Activated CD8-positive, alpha-beta memory T cell treated with anti-CD3 and anti-CD28 coated beads for 36 hours (primary cell): ENCODE measurements around the gene RNF227. TPM values are rescaled to one million over a fixed set of nuclear protein-coding genes. Genes with fewer than 3 reads are reported as not detected.

Experiments used
- CTCF ChIA-PET: fragments of 350-600 bp; sonication (Branson Sonifier 250); formaldehyde crosslinking; loops from one replicate; lab custom pipeline; 2021; ENCODE audit warnings: antibody characterized with exemption; lab: Charles Lee
- POLR2A ChIA-PET: fragments of 350-600 bp; sonication (Branson Sonifier 250); formaldehyde crosslinking; loops from one replicate; lab custom pipeline; 2021; ENCODE audit warnings: antibody characterized with exemption; lab: Charles Lee
- total RNA-seq, 2 experiments: library from RNA; stranded (reverse); gene quantifications; one replicate each; pipeline ENCODE4 v1.2.3, GENCODE V29; 2021

RNF227 gene
- total RNA-seq, 2 experiments from 2014 or later = 4.4 to 4.5 TPM

- ChIA-PET POLR2A (interaction anchor here (0.7 to 2.8 kb wide), 6 partner anchors 11 to 109 kb away, joined by 3 to 15 read pairs (median 4); partner anchors contain the start of gene RNF227), CTCF (interaction anchor here (1.0 to 3.0 kb wide), 7 partner anchors 11 to 125 kb away, joined by 3 to 18 read pairs (median 6); partner anchors contain the start of gene RNF227)
Observed at GRCh38 chr17:7932949-7933348, 16.9 kb upstream of the RNF227 start.

- POLR2A ChIA-PET = interaction anchor here (0.6 to 2.8 kb wide), 9 partner anchors 11 to 893 kb away, joined by 3 to 15 read pairs (median 3); partner anchors contain the start of genes NAA38 and RNF227
- CTCF ChIA-PET = interaction anchor here (0.7 to 3.0 kb wide), 11 partner anchors 10 to 244 kb away, joined by 3 to 18 read pairs (median 5); partner anchors contain the start of genes NAA38, RNF227 and WRAP53
Observed at GRCh38 chr17:7932483-7932891, 16.4 kb upstream of the RNF227 start.

- POLR2A ChIA-PET = interaction anchor here (0.6 to 2.8 kb wide), 9 partner anchors 10 to 892 kb away, joined by 3 to 15 read pairs (median 4); partner anchors contain the start of genes NAA38 and RNF227
- CTCF ChIA-PET = interaction anchor here (0.7 to 3.0 kb wide), 11 partner anchors 10 to 244 kb away, joined by 3 to 18 read pairs (median 5); partner anchors contain the start of genes NAA38, RNF227 and WRAP53
Observed at GRCh38 chr17:7931709-7932482, 15.8 kb upstream of the RNF227 start, which contains the start of the genes CNTROB and TRAPPC1. TSS of gene CNTROB (plus strand) at chr17:7932206. CDS start at chr17:7933080, 874 bp downstream. TSS of gene TRAPPC1 (minus strand) at chr17:7931946. CDS start at chr17:7931829, 117 bp downstream.

- POLR2A ChIA-PET = interaction anchor here (0.6 to 2.8 kb wide), 7 partner anchors 15 to 262 kb away, joined by 3 to 15 read pairs (median 4); partner anchors contain the start of genes HES7, NAA38 and RNF227
Observed at GRCh38 chr17:7930841-7931631, 14.9 kb upstream of the RNF227 start.

GRCh38 chr17:7929158-7930023, 13.3 kb upstream of the RNF227 start, which contains the start of gene KCNAB3:
TSS of gene KCNAB3 (minus strand) at chr17:7929856. CDS start at chr17:7929435, 421 bp downstream.
- CTCF ChIA-PET = interaction anchor here (0.9 to 1.3 kb wide), 5 partner anchors 13 to 67 kb away, joined by 3 to 4 read pairs (median 3); no protein-coding TSS in a partner anchor
- POLR2A ChIA-PET = interaction anchor here (0.6 kb wide), 2 partner anchors 14 to 49 kb away, joined by 3 to 6 read pairs; partner anchors contain the start of gene RNF227

More at GRCh38 chr17:7930841-7931631, 14.9 kb upstream of the RNF227 start:
- CTCF ChIA-PET = interaction anchor here (0.7 to 3.0 kb wide), 8 partner anchors 9 to 243 kb away, joined by 3 to 18 read pairs (median 6); partner anchors contain the start of genes RNF227 and WRAP53

- CTCF ChIA-PET = interaction anchor here (0.9 kb wide), 1 partner anchor 10 kb away, joined by 3 read pairs; no protein-coding TSS in a partner anchor
- POLR2A ChIA-PET = no interaction called here
Observed at GRCh38 chr17:7927596-7927995, 11.5 kb upstream of the RNF227 start.

- ChIA-PET CTCF (interaction anchor here (0.5 to 2.7 kb wide), 3 partner anchors 9 to 222 kb away, joined by 4 to 14 read pairs (median 6); partner anchors contain the start of genes CNTROB and TRAPPC1), POLR2A (no interaction called here)
Observed at GRCh38 chr17:7922845-7923628, 6.9 kb upstream of the RNF227 start.

- ChIA-PET CTCF (interaction anchor here (0.5 to 2.7 kb wide), 3 partner anchors 10 to 222 kb away, joined by 4 to 14 read pairs (median 6); partner anchors contain the start of genes CNTROB and TRAPPC1), POLR2A (interaction anchor here (1.0 kb wide), 1 partner anchor 10 kb away, joined by 3 read pairs; the partner anchor contains the start of genes CNTROB and TRAPPC1)
Observed at GRCh38 chr17:7922269-7922844, 6.3 kb upstream of the RNF227 start.

- ChIA-PET POLR2A (interaction anchor here (2.5 kb wide), 1 partner anchor 16 kb away, joined by 15 read pairs; the partner anchor contains the start of genes CNTROB and TRAPPC1), CTCF (interaction anchor here (1.2 to 3.5 kb wide), 6 partner anchors 16 to 162 kb away, joined by 3 to 34 read pairs (median 3); no protein-coding TSS in a partner anchor)
Observed at GRCh38 chr17:7916808-7917207, 719 bp upstream of the RNF227 start.

GRCh38 chr17:7916385-7916682, 245 bp upstream of the RNF227 start:
- POLR2A ChIA-PET = interaction anchor here (0.8 to 2.5 kb wide), 6 partner anchors 13 to 158 kb away, joined by 3 to 15 read pairs (median 4); partner anchors contain the start of genes CNTROB, KCNAB3, NAA38 and TRAPPC1
- CTCF ChIA-PET = interaction anchor here (1.0 to 3.5 kb wide), 9 partner anchors 15 to 223 kb away, joined by 3 to 34 read pairs (median 3); partner anchors contain the start of genes CNTROB and TRAPPC1

- POLR2A ChIA-PET = interaction anchor here (1.2 to 2.5 kb wide), 5 partner anchors 14 to 159 kb away, joined by 3 to 15 read pairs (median 4); partner anchors contain the start of genes CNTROB, KCNAB3 and TRAPPC1
- CTCF ChIA-PET = interaction anchor here (0.5 to 3.5 kb wide), 12 partner anchors 11 to 224 kb away, joined by 3 to 34 read pairs (median 3); partner anchors contain the start of genes CNTROB and TRAPPC1
Observed at GRCh38 chr17:7915179-7915610, 894 bp downstream of the RNF227 start.

GRCh38 chr17:7912927-7913524, 3.1 kb downstream of the RNF227 start:
- POLR2A ChIA-PET = interaction anchor here (0.6 to 0.9 kb wide), 3 partner anchors 16 to 77 kb away, joined by 3 to 4 read pairs (median 3); no protein-coding TSS in a partner anchor
- CTCF ChIA-PET = interaction anchor here (0.6 to 2.8 kb wide), 23 partner anchors 13 to 169 kb away, joined by 3 to 39 read pairs (median 3); partner anchors contain the start of genes CYB5D1 and NAA38

- ChIA-PET CTCF (interaction anchor here (1.0 to 1.3 kb wide), 2 partner anchors 77 to 79 kb away, joined by 3 to 4 read pairs; no protein-coding TSS in a partner anchor), POLR2A (interaction anchor here (0.6 kb wide), 1 partner anchor 208 kb away, joined by 4 read pairs; no protein-coding TSS in a partner anchor)
Observed at GRCh38 chr17:7911116-7911515, 5.0 kb downstream of the RNF227 start.

- ChIA-PET CTCF (interaction anchor here (1.0 to 1.3 kb wide), 2 partner anchors 78 to 79 kb away, joined by 3 to 4 read pairs; no protein-coding TSS in a partner anchor), POLR2A (no interaction called here)
Observed at GRCh38 chr17:7910711-7911110, 5.4 kb downstream of the RNF227 start.
